AG08395 (cell line): ENCODE measurements around the gene PCNP.
"Not testable (repeated sequence)": the region's sequence is repeated elsewhere in the genome, so short reads cannot be mapped to it uniquely, and the experiment has no call there.

Source experiments
- DNase-seq: peaks from one replicate; pipeline ENCODE4 v3.0.0; 2012; ENCODE audit warnings: mixed read lengths, low spot score

PCNP gene

GRCh38 chr3:101633186-101633585, 59.2 kb downstream of the PCNP start:
- DNase-seq: no peak

GRCh38 chr3:101634591-101635196, 60.7 kb downstream of the PCNP start:
- no peak for DNase-seq

GRCh38 chr3:101635345-101635744, 61.4 kb downstream of the PCNP start:
- no peak for DNase-seq

GRCh38 chr3:101635954-101636798, 62.2 kb downstream of the PCNP start:
- DNase-seq: peak; percentile 38

- DNase-seq: no peak
These were observed 63.5 kb downstream of the PCNP start for GRCh38 chr3:101637451-101637850.

GRCh38 chr3:101638261-101638745, 64.3 kb downstream of the PCNP start:
- no peak for DNase-seq

GRCh38 chr3:101639280-101639963, 65.4 kb downstream of the PCNP start:
- no peak for DNase-seq

GRCh38 chr3:101640256-101640655, 66.3 kb downstream of the PCNP start:
- no peak for DNase-seq

GRCh38 chr3:101641397-101642115, 67.6 kb downstream of the PCNP start:
- not testable (repeated sequence) for DNase-seq

GRCh38 chr3:101642441-101642840, 68.5 kb downstream of the PCNP start:
- DNase-seq: no peak

- no peak for DNase-seq
These were observed 69.2 kb downstream of the PCNP start for GRCh38 chr3:101643009-101643844.
